Hepatocyte (in vitro differentiated cells): ENCODE results near the gene KRTAP2-1.

Source experiments
- CTCF ChIP-seq: fragments of 200-600 bp; sonication (generic); IDR thresholded peaks from 2 replicates; pipeline ENCODE4 v1.5.1; 2016; ENCODE audit warnings: antibody characterized with exemption, mild to moderate bottlenecking; ENCODE audit not compliant: poor library complexity
- EZH2 ChIP-seq: fragments of 200-600 bp; sonication (generic); IDR thresholded peaks from 2 replicates; pipeline ENCODE4 v1.6.1; 2016; ENCODE audit warnings: antibody characterized with exemption, mild to moderate bottlenecking, borderline replicate concordance

- no peak for TF ChIP-seq CTCF
- no peak for TF ChIP-seq EZH2
Observed at GRCh38 chr17:41018541-41018940, 28.6 kb downstream of the KRTAP2-1 start.
